Stimulated activated CD4-positive, alpha-beta T cell treated with anti-CD3 and anti-CD28 coated beads, Interleukin-2, amount 100 ng/mL, for 4 hours (primary cell): Measurements from ENCODE around the gene SLC17A6.

Experiments
- DNase-seq: peaks from one replicate; pipeline ENCODE4 v3.0.0-alpha.2; 2020; ENCODE audit warnings: low read depth

The SLC17A6 gene

GRCh38 chr11:22389526-22390282 lies 51.5 kb downstream of the SLC17A6 start:
- DNase-seq: no peak

GRCh38 chr11:22390283-22390655 lies 52.1 kb downstream of the SLC17A6 start:
- DNase-seq: no peak

- DNase-seq: no peak
Observed at GRCh38 chr11:22392561-22392960, 54.4 kb downstream of the SLC17A6 start.

GRCh38 chr11:22405377-22405776 lies 67.2 kb downstream of the SLC17A6 start:
- no peak for DNase-seq

GRCh38 chr11:22407267-22407666 lies 69.1 kb downstream of the SLC17A6 start:
- no peak for DNase-seq

GRCh38 chr11:22407921-22408320 lies 69.7 kb downstream of the SLC17A6 start:
- DNase-seq: no peak

- no peak for DNase-seq
Observed at GRCh38 chr11:22415476-22415875, 77.3 kb downstream of the SLC17A6 start.

- DNase-seq: no peak
Observed at GRCh38 chr11:22416462-22416861, 78.3 kb downstream of the SLC17A6 start.

- no peak for DNase-seq
Observed at GRCh38 chr11:22426915-22427314, 88.7 kb downstream of the SLC17A6 start.
